ENCODE measurements around the gene RPS3. TPM values are rescaled to one million over a fixed set of nuclear protein-coding genes. Genes with fewer than 3 reads are reported as not detected.
A peak's percentile ranks its signal among the peaks of the same experiment; 100 is the strongest.
"Not testable (repeated sequence)": the region's sequence is repeated elsewhere in the genome, so short reads cannot be mapped to it uniquely, and the experiment has no call there.

Gene RPS3
- total RNA-seq, 1 donor: 2,208 TPM

DNA sequence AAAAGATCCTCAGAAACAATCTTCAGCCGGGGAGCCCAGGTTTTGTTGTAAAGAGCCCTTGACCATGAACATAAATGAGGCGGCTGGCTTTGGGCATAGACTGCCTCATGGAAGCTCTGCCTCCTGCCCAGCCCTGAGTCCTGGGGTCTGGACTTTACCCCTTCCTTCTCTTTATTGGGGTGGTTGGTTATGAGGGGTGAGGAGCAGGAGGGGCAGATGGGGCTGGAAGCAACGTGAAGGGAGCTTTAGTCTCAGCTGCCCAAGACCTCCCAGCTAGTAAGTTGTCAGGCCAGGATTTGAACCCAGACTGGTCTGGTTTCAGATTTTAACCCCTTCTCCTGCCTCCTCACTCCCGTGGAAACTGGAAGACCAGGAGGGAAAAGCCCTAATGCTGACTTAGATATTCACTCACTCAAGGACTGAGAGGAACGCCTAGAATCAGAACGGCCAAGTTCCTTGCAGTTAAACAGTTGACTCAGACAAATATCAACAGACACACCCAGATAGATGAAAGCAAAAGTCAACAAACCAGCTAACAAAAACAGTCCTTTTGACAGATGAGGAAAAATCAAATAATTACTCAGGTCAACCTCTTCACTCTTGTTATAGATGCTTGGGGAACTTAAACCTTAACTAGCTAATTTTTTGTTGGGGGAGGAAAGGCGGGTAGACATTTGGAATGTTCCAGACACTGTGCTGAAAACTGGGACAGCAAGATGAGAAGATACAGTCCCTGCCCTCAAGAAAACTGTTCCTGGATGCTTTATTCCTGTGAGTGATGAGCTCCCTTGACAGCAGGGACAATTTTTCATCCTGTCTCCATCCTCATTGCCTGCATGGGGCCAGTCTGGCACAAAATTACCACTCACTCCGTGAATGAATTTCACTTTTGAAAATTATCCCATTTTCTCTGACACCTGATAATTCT, 27.1 kb upstream of the RPS3 start:
- TF ChIP-seq CTCF (IDR thresholded peaks at IDR 0.05; ENCODE audit: insufficient read depth, low read length): no peak
- peak; percentile 60 for DNase-seq (ENCODE audit: low read depth)
- H3K4me3 ChIP-seq (ENCODE audit: low read depth, low read length): no peak overlapping the region

- no peak for DNase-seq (ENCODE audit: low read depth)
- no peak for TF ChIP-seq CTCF (IDR thresholded peaks at IDR 0.05; ENCODE audit: insufficient read depth, low read length)
- H3K4me3 ChIP-seq (ENCODE audit: low read depth, low read length): no peak overlapping the region
These were observed 26.1 kb upstream of the RPS3 start for GRCh38 chr11:75373201-75373600.

DNA sequence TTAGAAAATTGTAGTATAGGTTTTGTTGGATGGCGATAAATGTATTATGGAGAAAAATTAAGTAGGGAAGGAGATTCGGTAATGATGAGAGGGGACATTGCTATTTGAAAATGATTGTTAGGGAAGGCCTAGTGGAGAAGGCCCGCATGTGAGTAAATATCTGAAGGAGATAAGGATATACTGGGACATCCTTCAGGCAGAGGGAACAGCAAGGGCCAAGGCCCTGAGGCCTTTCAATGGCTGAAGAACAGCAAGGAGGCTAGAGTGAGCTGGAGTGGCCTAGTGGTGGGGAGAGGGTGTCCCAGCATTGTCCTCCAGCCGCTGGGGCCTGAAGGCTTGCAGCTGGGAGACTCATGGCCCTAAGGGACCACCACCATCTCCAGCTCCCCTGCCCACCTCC, 24.7 kb upstream of the RPS3 start:
- TF ChIP-seq CTCF (IDR thresholded peaks at IDR 0.05; ENCODE audit: insufficient read depth, low read length): no peak
- no peak for DNase-seq (ENCODE audit: low read depth)
- H3K4me3 ChIP-seq (ENCODE audit: low read depth, low read length): no peak overlapping the region

DNA sequence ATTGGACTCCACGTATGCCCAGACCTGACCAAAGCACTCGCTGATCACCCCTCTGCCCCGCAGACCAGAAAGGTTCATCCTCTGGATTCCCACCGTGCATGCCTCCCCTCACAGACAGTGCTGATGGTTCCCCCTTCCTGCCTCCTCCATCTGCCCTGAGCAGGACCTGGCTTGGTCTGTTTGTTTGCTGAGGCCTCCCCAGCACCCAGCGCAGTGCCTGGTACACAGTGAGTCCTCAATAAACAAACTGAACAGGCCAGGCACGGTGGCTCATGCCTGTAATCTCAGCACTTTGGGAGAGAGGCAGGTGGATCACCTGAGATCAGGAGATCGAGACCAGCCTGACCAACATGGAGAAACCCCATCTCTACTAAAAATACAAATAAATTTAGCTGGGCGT, 23.7 kb upstream of the RPS3 start:
- TF ChIP-seq CTCF (IDR thresholded peaks at IDR 0.05; ENCODE audit: insufficient read depth, low read length): no peak

DNA sequence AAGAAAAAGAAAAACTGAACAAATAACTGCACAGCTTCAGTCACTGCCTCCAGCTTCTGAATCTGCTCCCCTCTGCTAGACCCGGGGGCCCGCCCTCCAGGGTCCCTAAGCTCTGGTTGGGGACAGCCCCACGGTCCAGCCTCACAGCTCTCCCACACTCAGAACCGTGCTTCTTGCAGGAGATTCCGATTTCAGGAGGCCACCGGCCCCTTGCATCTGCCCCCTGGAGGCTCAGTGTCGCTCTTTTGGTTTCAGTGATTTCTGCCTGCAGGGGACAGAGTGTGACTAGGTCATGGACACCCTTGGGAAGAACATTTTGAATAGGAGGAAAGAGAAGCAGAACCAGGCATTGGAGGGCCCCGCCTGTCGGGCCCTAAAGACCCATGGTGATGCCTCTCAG, 23.1 kb upstream of the RPS3 start:
- TF ChIP-seq CTCF (IDR thresholded peaks at IDR 0.05; ENCODE audit: insufficient read depth, low read length): peak; percentile 6
- DNase-seq (ENCODE audit: low read depth): no peak
- no peak overlapping the region for H3K4me3 ChIP-seq (ENCODE audit: low read depth, low read length)

More for the DNA sequence above, 23.7 kb upstream of the RPS3 start:
- DNase-seq (ENCODE audit: low read depth): no peak
- H3K4me3 ChIP-seq (ENCODE audit: low read depth, low read length): no peak overlapping the region

GRCh38 chr11:75378776-75379175, 20.5 kb upstream of the RPS3 start:
- DNase-seq (ENCODE audit: low read depth); H3K4me3 ChIP-seq (ENCODE audit: low read depth, low read length): not testable (repeated sequence)

DNA sequence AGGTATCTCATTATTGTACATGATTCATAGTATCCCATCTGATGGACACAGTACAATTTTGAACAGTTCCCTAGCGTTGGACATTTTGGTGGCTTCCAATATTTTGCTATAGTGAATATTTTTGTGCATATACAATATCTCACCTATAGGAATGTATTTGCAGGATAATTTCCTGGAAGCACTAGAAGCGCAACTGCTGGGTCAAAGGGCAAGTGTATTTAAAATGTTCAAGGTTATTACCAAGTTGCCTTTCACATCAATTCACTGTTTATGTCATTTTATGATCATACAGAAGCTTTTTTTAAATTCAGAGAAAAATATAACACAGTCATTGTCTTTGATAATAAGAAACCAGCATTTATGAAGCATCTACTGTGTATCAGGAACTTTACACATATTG, 19.1 kb upstream of the RPS3 start:
- no peak for TF ChIP-seq CTCF (IDR thresholded peaks at IDR 0.05; ENCODE audit: insufficient read depth, low read length)
- no peak for DNase-seq (ENCODE audit: low read depth)
- H3K4me3 ChIP-seq (ENCODE audit: low read depth, low read length): no peak overlapping the region

Measured in fibroblast of the aortic adventitia (primary cell).